Subcutaneous abdominal adipose tissue (tissue), 5 donors: ENCODE results near the gene TDRD6.
"Not testable (repeated sequence)": the region's sequence is repeated elsewhere in the genome, so short reads cannot be mapped to it uniquely, and the experiment has no call there.

Source experiments
- H3K27ac ChIP-seq: one replicate; pipeline ENCODE4 v1.7.0; 2013; ENCODE audit warnings: low read depth, mild to moderate bottlenecking, inconsistent platforms, low read length, moderate library complexity
- H3K27me3 ChIP-seq, 5 donors: one replicate each; pipeline ENCODE4 v1.7.0; 2013; ENCODE audit warnings: low read length in 5 of 5, inconsistent platforms in 1 of 5; ENCODE audit not compliant: control insufficient read depth in 5 of 5, insufficient read depth in 4 of 5
- H3K36me3 ChIP-seq, 5 donors: one replicate each; pipeline ENCODE4 v1.7.0; 2013; ENCODE audit warnings: low read length in 5 of 5; ENCODE audit not compliant: control insufficient read depth in 5 of 5, insufficient read depth in 5 of 5
- H3K4me1 ChIP-seq, 5 donors: one replicate each; pipeline ENCODE4 v1.7.0; 2013; ENCODE audit warnings: low read length in 5 of 5, mild to moderate bottlenecking in 3 of 5, moderate library complexity in 1 of 5; ENCODE audit not compliant: control insufficient read depth in 5 of 5, insufficient read depth in 5 of 5
- H3K4me3 ChIP-seq, 5 donors: one replicate each; pipeline ENCODE4 v1.7.0; 2013; ENCODE audit warnings: low read length in 5 of 5, low read depth in 1 of 5
- H3K9ac ChIP-seq, 5 donors: one replicate each; pipeline ENCODE4 v1.7.0; 2013; ENCODE audit warnings: low read length in 5 of 5, mild to moderate bottlenecking in 4 of 5, moderate library complexity in 3 of 5
- H3K9me3 ChIP-seq, 5 donors: one replicate each; pipeline ENCODE4 v1.7.0; 2013; ENCODE audit warnings: low read length in 5 of 5; ENCODE audit not compliant: control insufficient read depth in 5 of 5
- donor health status: healthy.
- donor health status: healthy.
- donor health status: healthy.
- donor health status: healthy.
- donor health status: healthy.

Gene TDRD6

DNA sequence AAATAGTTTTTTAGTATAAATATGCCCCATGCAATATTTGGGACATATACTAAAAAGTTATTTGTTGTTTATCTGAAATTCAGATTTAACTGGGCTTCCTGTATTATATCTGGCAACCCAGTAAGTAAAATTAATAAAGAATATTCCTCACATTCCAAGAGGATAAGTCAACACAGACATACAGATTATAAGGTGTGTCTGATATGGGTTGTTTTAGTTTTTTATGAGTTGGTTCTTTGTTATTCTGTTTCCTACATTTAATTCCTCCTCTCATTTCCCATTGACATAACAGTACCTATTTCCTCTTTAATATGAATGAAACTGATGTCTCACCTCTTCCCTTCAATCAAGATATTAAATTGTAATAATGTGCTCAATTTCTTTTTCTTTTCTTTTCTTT is 49.2 kb downstream of the TDRD6 start:
- no peak overlapping the region for H3K4me3 ChIP-seq
- no peaks in the 10 kb centered on the region for H3K36me3 ChIP-seq
- no peak overlapping the region for H3K9ac ChIP-seq
- H3K9me3 ChIP-seq: no peaks in the 10 kb centered on the region
- peaks cover 3 to 19% (median 17%) of the 10 kb centered on the region in 5 donors for H3K4me1 ChIP-seq
- no peak overlapping the region for H3K27ac ChIP-seq
- H3K27me3 ChIP-seq: peaks cover 3 to 17% (median 9%) of the 10 kb centered on the region in 5 donors

DNA sequence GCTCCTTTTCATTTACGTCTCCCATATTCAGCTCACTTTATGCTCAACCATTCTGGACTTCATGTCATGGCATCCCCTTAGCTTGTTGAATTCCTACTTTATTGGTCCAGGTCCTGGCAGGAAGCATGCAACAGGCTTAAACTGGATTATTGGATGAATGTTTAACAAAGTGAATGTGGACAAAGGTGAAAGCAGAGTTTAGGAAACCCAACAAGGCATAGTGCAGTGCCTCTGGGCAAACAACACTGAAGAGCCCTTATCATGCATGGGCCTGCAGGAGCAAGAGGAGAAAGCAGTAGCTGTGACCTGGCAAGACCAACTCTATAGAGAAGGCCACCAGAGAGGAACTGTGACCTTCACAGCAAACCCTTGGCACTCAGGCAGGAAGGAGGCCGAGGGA is 53.8 kb downstream of the TDRD6 start:
- Histone ChIP-seq H3K27me3 (peaks cover 0 to 2% (median 0%) of the 10 kb centered on the region in 5 donors), H3K9ac (no peak overlapping the region), H3K27ac (no peak overlapping the region), H3K4me1 (no peaks in the 10 kb centered on the region), H3K36me3 (no peaks in the 10 kb centered on the region), H3K4me3 (no peak overlapping the region), H3K9me3 (no peaks in the 10 kb centered on the region)

DNA sequence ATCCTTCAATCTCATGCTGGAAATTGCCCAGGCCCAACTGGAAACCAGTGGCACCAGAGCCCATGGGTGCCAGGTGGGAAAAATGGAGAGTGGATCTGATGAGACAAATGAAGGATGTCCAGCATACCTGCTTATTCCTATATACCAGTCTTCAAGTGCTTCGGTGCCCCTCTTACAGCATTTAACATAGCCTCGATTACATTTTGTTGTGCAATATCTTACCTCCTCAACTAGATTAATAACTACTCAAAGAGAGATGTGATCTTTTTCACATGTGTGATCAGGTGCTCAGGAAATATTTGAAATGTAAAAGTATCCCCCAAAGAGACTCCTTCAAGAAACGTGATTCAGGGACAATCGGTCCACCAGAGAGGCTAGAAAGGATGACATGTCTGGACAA is 54.2 kb downstream of the TDRD6 start:
- Histone ChIP-seq H3K4me3 (no peak overlapping the region), H3K27ac (no peak overlapping the region), H3K9ac (no peak overlapping the region), H3K36me3 (no peaks in the 10 kb centered on the region), H3K4me1 (no peaks in the 10 kb centered on the region), H3K9me3 (no peaks in the 10 kb centered on the region), H3K27me3 (no peaks in the 10 kb centered on the region)

DNA sequence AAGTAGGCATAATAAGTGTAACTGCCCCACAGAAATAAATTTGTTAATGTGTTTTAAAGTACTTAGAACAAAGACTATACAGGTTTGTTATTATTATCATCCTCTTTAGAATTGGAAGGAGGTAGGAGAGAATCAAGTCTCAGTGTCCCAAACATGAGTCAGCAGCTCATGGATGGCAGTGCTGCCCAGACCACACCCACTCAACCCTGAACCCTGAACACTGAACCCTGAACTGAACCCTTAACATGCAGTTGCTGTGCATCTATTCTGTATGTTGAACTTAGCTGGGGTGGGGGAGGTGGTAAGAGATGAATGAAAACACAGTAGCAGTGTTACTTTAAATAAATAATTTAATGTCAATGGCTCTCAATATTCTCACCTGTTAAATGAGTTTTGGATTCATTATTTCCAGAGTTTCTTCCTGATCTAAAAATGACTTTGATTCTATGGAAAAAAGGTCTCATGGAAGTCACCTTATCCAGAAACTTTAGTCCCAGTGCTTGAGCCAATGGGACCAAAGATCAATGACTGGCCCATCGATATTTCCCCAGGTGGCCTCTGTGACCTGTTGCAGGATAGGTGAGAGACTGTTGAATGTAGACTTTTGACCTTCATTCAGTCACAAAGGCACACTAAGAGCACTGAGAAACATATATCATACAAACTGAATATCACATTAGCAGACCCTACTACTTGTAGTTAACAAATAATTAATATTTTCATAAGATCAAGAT is 55.9 kb downstream of the TDRD6 start:
- Histone ChIP-seq H3K36me3 (no peaks in the 10 kb centered on the region), H3K9me3 (no peaks in the 10 kb centered on the region), H3K4me3 (no peak overlapping the region), H3K27ac (no peak overlapping the region), H3K9ac (no peak overlapping the region), H3K4me1 (no peaks in the 10 kb centered on the region), H3K27me3 (no peaks in the 10 kb centered on the region)

DNA sequence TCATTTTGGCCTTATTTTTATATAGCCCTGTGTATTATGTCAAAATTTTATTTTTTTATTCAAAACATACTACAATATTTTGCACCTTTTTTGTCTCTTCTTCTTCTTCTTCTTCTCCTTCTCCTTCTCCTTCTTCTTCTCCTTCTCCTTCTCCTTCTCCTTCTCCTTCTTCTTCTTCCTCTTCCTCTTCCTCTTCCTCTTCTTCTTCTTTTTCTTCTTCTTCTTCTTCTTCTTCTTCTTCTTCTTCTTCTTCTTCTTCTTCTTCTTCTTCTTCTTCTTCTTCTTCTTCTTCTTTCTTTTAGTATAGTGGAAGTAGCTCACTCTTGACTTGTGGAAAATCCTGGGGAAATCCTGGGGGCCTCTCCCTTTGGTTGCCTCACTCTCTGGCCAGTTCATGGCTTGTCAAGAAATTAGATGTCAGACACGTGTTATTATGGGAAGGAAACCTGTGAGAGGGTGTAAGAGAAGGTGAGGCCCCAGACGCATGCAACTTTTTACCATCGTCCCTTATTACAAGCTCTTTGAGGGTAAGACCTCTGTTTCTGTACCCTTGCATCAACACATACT is 56.6 kb downstream of the TDRD6 start:
- H3K36me3 ChIP-seq: not testable (repeated sequence)

DNA sequence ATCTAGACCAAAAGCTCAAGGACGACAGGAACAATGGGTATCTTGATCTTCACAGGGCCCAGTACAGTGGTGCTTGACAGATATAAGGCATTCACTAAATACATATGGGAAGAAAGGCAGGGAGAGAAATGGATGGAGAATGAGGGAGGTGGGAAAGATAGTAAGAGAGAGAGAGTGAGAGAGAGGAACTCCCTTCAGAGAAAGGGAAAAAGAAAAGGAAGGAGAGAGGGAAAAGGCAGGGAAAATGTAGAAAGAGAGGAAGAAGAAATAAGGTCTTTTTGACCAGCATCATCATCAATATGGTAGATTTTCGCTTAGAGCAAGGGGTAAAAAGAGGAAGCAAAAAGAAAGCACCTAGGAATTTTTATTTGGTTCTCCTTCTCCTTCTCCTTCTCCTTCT is 58.3 kb downstream of the TDRD6 start:
- no peak overlapping the region for H3K9ac ChIP-seq
- H3K9me3 ChIP-seq: no peaks in the 10 kb centered on the region
- H3K4me3 ChIP-seq: no peak overlapping the region
- no peak overlapping the region for H3K27ac ChIP-seq
- H3K27me3 ChIP-seq: no peaks in the 10 kb centered on the region
- H3K36me3 ChIP-seq: no peaks in the 10 kb centered on the region
- H3K4me1 ChIP-seq: no peaks in the 10 kb centered on the region

More for the DNA sequence above, 56.6 kb downstream of the TDRD6 start:
- not testable (repeated sequence) for H3K9ac ChIP-seq, H3K4me1 ChIP-seq, H3K4me3 ChIP-seq, H3K27ac ChIP-seq, H3K9me3 ChIP-seq, H3K27me3 ChIP-seq

DNA sequence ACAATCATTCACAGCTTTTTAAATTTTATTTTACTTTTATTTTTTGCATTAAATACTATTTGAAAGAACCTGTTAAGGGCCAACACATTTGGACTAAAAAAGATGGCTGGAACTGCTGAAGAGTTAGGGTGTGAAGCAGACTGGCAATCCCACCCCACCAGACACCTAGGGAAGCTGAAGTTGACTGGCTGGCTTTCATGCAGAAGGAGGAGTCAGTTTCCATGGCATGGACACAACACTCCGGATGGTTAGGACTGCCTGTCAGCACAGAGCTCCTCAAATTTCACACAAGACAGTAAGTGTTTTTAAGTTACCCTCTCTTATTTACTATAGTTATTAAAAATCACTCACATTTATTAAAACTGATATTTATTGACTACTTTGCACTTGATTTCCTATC is 59.0 kb downstream of the TDRD6 start, which contains the start of gene ANKRD66:
Gene ANKRD66 (plus strand): TSS at position 238 of the 400 bp plus-strand sequence. CDS start 5,016 bp downstream, outside the sequence.
- Histone ChIP-seq H3K27me3 (no peaks in the 10 kb centered on the region), H3K36me3 (no peaks in the 10 kb centered on the region), H3K9me3 (no peaks in the 10 kb centered on the region), H3K27ac (no peak within 1 kb of the TSS), H3K4me3 (no peak within 1 kb of the TSS), H3K9ac (no peak within 1 kb of the TSS), H3K4me1 (no peaks in the 10 kb centered on the region)

DNA sequence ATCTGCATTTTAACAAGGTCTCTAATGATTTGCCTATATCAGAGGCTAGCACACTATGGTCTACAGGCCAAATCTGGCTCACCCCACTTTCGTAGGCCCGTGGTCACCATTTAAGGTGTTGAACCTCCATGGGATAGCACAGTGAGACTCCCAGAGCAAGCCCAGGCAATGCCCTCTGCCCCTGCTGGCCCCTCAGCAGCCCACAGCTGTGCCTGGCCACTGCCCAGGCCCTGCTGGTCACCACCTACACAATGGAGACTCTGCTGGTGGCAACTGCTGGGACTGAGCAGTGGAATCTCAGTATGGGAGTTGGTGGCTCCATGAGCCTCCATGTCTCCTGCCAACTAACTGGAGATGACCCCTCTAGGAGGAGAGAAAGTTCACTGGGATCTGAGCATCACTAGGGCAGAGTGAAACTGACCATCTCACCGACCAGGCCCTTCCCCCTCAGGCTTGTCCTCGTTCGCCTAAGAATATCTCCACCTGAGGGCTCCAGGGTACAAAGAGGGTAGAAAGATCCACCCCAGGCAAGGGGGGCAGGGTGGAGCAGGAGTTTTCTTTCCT is 61.3 kb downstream of the TDRD6 start:
- H3K27me3 ChIP-seq: no peaks in the 10 kb centered on the region
- no peak overlapping the region for H3K27ac ChIP-seq
- H3K9ac ChIP-seq: no peak overlapping the region
- H3K36me3 ChIP-seq: no peaks in the 10 kb centered on the region
- H3K4me3 ChIP-seq: no peak overlapping the region
- no peaks in the 10 kb centered on the region for H3K9me3 ChIP-seq
- no peaks in the 10 kb centered on the region for H3K4me1 ChIP-seq

DNA sequence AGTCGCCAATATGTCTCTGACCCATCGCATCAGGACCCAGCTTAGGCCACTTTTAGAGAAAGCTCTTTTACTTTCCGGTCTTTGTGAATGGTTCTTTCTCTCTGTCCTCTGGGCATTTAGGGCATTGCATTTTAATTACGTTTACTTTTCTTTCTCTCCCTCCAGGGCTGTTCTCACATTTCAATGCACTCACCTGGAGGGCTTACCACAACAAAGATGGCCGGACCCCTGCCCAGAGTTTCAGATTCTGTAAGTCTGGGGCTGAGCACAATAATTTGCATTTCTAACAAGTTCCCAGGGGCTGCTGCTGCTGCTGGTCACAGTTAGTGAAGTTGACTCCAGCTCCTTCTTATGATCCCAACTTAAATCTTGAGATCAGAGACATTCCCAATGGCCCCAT is 62.0 kb downstream of the TDRD6 start:
- no peak overlapping the region for H3K4me3 ChIP-seq
- no peaks in the 10 kb centered on the region for H3K4me1 ChIP-seq
- no peak overlapping the region for H3K9ac ChIP-seq
- H3K36me3 ChIP-seq: no peaks in the 10 kb centered on the region
- no peaks in the 10 kb centered on the region for H3K27me3 ChIP-seq
- H3K9me3 ChIP-seq: no peaks in the 10 kb centered on the region
- H3K27ac ChIP-seq: no peak overlapping the region

DNA sequence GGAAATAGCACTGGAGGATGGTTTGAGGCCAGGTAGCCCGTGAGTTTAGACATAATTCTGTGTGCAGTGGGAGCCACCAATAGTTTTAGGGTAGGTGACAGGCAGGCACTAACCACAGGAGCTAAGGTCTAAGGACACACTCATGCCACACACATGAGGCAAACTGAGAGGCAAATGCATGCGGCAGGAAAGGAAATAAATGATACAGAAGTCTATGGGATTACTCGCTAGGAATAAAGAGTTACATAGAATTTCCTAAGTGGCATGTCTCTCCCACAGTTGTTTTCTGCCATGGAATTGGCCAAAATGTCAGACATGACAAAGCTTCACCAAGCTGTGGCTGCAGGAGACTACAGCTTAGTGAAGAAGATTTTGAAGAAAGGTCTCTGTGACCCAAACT is 64.0 kb downstream of the TDRD6 start:
- Histone ChIP-seq H3K4me3 (no peak overlapping the region), H3K9me3 (no peaks in the 10 kb centered on the region), H3K9ac (no peak overlapping the region), H3K36me3 (no peaks in the 10 kb centered on the region), H3K4me1 (no peaks in the 10 kb centered on the region), H3K27ac (no peak overlapping the region), H3K27me3 (no peaks in the 10 kb centered on the region)
